ENCODE measurements around the gene VWA5B2. TPM values are rescaled to one million over a fixed set of nuclear protein-coding genes. Genes with fewer than 3 reads are reported as not detected.

VWA5B2 gene
- total RNA-seq, 1 experiment from 2014 or later: 1.6 TPM

- no peak within 1 kb of the TSS for H3K4me3 ChIP-seq (ENCODE audit: low read depth, low read length)
- BruUV-seq (replicated peaks): no TSS peak
- no peak for TF ChIP-seq CTCF (IDR thresholded peaks at IDR 0.05; ENCODE audit: insufficient read depth in 1 of 2, low read depth in 1 of 2, low read length in 1 of 2, severe bottlenecking in 1 of 2, unreplicated experiment in 1 of 2)
- no peaks in the 10 kb centered on the region for H3K27me3 ChIP-seq (replicated peaks; ENCODE audit: control insufficient read depth, insufficient read depth, low read length)
- no peaks in the 10 kb centered on the region for H3K36me3 ChIP-seq (ENCODE audit: control insufficient read depth, insufficient read depth, low read length)
- CTCF ChIA-PET: no interaction called here
- no peaks in the 10 kb centered on the region for H3K4me1 ChIP-seq
- intact Hi-C loops (cut with micrococcal nuclease; ENCODE audit: unreplicated experiment): no loop called here
- Mint-ChIP-seq H3K4me1 (ENCODE audit: low read depth, unreplicated experiment) (no peaks in the 10 kb centered on the region), H3K36me3 (ENCODE audit: insufficient read depth, unreplicated experiment) (no peaks in the 10 kb centered on the region), H3K27ac (ENCODE audit: unreplicated experiment) (no peak within 1 kb of the TSS), H3K9me3 (ENCODE audit: unreplicated experiment) (no peaks in the 10 kb centered on the region), H3K27me3 (ENCODE audit: insufficient read depth, unreplicated experiment) (peaks cover 9% of the 10 kb centered on the region), H3K4me3 (ENCODE audit: unreplicated experiment) (no peak within 1 kb of the TSS)
- H3K9me3 ChIP-seq: no peaks in the 10 kb centered on the region
- POLR2A ChIA-PET: no interaction called here
- DNase-seq: no peak
Observed at GRCh38 chr3:184275961-184276910, 46.9 kb downstream of the VWA5B2 start, which contains the start of gene ECE2. ECE2 (plus strand) TSS chr3:184276022; CDS start chr3:184276154, 132 bp downstream.

- ChIA-PET CTCF (interaction anchor here (1.2 kb wide), 1 partner anchor 12 kb away, joined by 4 read pairs; no protein-coding TSS in a partner anchor), POLR2A (no interaction called here)
- Histone ChIP-seq H3K9me3 (no peaks in the 10 kb centered on the region), H3K4me1 (no peaks in the 10 kb centered on the region), H3K36me3 (ENCODE audit: control insufficient read depth, insufficient read depth, low read length) (no peaks in the 10 kb centered on the region), H3K4me3 (ENCODE audit: low read depth, low read length) (no peak overlapping the region), H3K27me3 (replicated peaks; ENCODE audit: control insufficient read depth, insufficient read depth, low read length) (no peaks in the 10 kb centered on the region)
- BruUV-seq (replicated peaks): no TSS peak
- Mint-ChIP-seq H3K4me3 (ENCODE audit: unreplicated experiment) (no peak overlapping the region), H3K27me3 (ENCODE audit: insufficient read depth, unreplicated experiment) (peaks cover 12% of the 10 kb centered on the region), H3K36me3 (ENCODE audit: insufficient read depth, unreplicated experiment) (no peaks in the 10 kb centered on the region), H3K4me1 (ENCODE audit: low read depth, unreplicated experiment) (no peaks in the 10 kb centered on the region), H3K9me3 (ENCODE audit: unreplicated experiment) (no peaks in the 10 kb centered on the region), H3K27ac (ENCODE audit: unreplicated experiment) (no peak overlapping the region)
- intact Hi-C loops (cut with micrococcal nuclease; ENCODE audit: unreplicated experiment): no loop called here
- TF ChIP-seq CTCF (IDR thresholded peaks at IDR 0.05; ENCODE audit: insufficient read depth in 1 of 2, low read depth in 1 of 2, low read length in 1 of 2, severe bottlenecking in 1 of 2, unreplicated experiment in 1 of 2): no peak
- no peak for DNase-seq
Observed at GRCh38 chr3:184277366-184277765, 48.0 kb downstream of the VWA5B2 start.

- ChIA-PET POLR2A (no interaction called here), CTCF (no interaction called here)
- Mint-ChIP-seq H3K27me3 (ENCODE audit: insufficient read depth, unreplicated experiment) (peaks cover 13% of the 10 kb centered on the region), H3K4me3 (ENCODE audit: unreplicated experiment) (no peak overlapping the region), H3K36me3 (ENCODE audit: insufficient read depth, unreplicated experiment) (no peaks in the 10 kb centered on the region), H3K27ac (ENCODE audit: unreplicated experiment) (no peak overlapping the region), H3K9me3 (ENCODE audit: unreplicated experiment) (no peaks in the 10 kb centered on the region), H3K4me1 (ENCODE audit: low read depth, unreplicated experiment) (no peaks in the 10 kb centered on the region)
- no peak for DNase-seq
- Histone ChIP-seq H3K9me3 (no peaks in the 10 kb centered on the region), H3K4me1 (no peaks in the 10 kb centered on the region), H3K27me3 (replicated peaks; ENCODE audit: control insufficient read depth, insufficient read depth, low read length) (no peaks in the 10 kb centered on the region), H3K36me3 (ENCODE audit: control insufficient read depth, insufficient read depth, low read length) (no peaks in the 10 kb centered on the region), H3K4me3 (ENCODE audit: low read depth, low read length) (no peak overlapping the region)
- intact Hi-C loops (cut with micrococcal nuclease; ENCODE audit: unreplicated experiment): no loop called here
- TF ChIP-seq CTCF (IDR thresholded peaks at IDR 0.05; ENCODE audit: insufficient read depth in 1 of 2, low read depth in 1 of 2, low read length in 1 of 2, severe bottlenecking in 1 of 2, unreplicated experiment in 1 of 2): no peak
- BruUV-seq (replicated peaks): no TSS peak
Observed at GRCh38 chr3:184282941-184283340, 53.6 kb downstream of the VWA5B2 start.
